K562 (cell line): ENCODE results near the gene MRPS15. TPM values are rescaled to one million over a fixed set of nuclear protein-coding genes. Genes with fewer than 3 reads are reported as not detected.

Source experiments
- ATAC-seq: fragments of 200-7000 bp; cut with Tn5 transposase; 3 replicates; pipeline ENCODE4 v1.9.1; 2020; ENCODE audit warnings: moderate library complexity
- BruUV-seq: library from RNA; stranded (reverse); fragments of 400-500 nt; replicated peaks from 2 replicates; lab custom pipeline; 2021; lab: Mats Ljungman, UMichigan
- CTCF ChIA-PET: fragments of 300-600 bp; formaldehyde crosslinking; extraction: SDS; loops from one replicate; lab custom pipeline; 2021; ENCODE audit warnings: low intra/inter-chr PET ratio; lab: Yijun Ruan, JAX
- POLR2A ChIA-PET: fragments of 300-600, 350-650 bp; sonication (Branson Sonifier 250); formaldehyde crosslinking; extraction: SDS; loops from one replicate; lab custom pipeline; 2021; ENCODE audit warnings: antibody characterized with exemption, inconsistent platforms; lab: Yijun Ruan, JAX
- DNase-seq, 4 experiments: peaks; one replicate each; pipeline versions ENCODE4 v3.0.0 to v3.0.0-alpha.2; 2011 to 2018; ENCODE audit warnings: low spot score in 3 of 4, mixed read lengths in 3 of 4; ENCODE audit errors: extremely low read depth in 1 of 4
- FAIRE-seq: peaks from 2 replicates; lab custom pipeline; 2011; peaks lifted over from hg19 to GRCh38; lab: Jason Lieb, UNC
- H2AFZ ChIP-seq: 2 replicates; pipeline ENCODE4 v1.6.0; 2011; ENCODE audit warnings: low read depth, low read length, control low read depth, inconsistent platforms
- H3K27ac ChIP-seq: fragments of 200-600 bp; 3 replicates; pipeline ENCODE4 v1.8.0; 2011; ENCODE audit warnings: low read depth, mild to moderate bottlenecking, control low read depth, inconsistent platforms, low read length, moderate library complexity, mixed read lengths; ENCODE audit errors: extremely low read depth
- H3K27me3 ChIP-seq, 2 experiments: fragments of 300-600 bp in 1 of 2; 2 replicates in 1 of 2; 3 replicates in 1 of 2; pipeline versions ENCODE4 v1.6.0 to v1.8.0; 2011; ENCODE audit warnings: inconsistent platforms in 2 of 2, low read length in 2 of 2, mild to moderate bottlenecking in 1 of 2, mixed read lengths in 1 of 2, moderate library complexity in 1 of 2; ENCODE audit not compliant: control insufficient read depth in 2 of 2, insufficient read depth in 2 of 2
- H3K36me3 ChIP-seq: fragments of 300-600 bp; 3 replicates; pipeline ENCODE4 v1.8.0; 2011; ENCODE audit warnings: mild to moderate bottlenecking, low read length, inconsistent platforms; ENCODE audit not compliant: control insufficient read depth, insufficient read depth
- H3K4me1 ChIP-seq, 2 experiments: fragments of 200-600 bp in 1 of 2; replicated peaks in 1 of 2; 2 replicates in 1 of 2; 3 replicates in 1 of 2; pipeline versions ENCODE4 v1.5.1 to v1.8.0; 2011; ENCODE audit warnings: inconsistent platforms in 2 of 2, low read length in 2 of 2, mild to moderate bottlenecking in 1 of 2, mixed read lengths in 1 of 2, moderate library complexity in 1 of 2; ENCODE audit not compliant: control insufficient read depth in 2 of 2, insufficient read depth in 2 of 2
- H3K4me2 ChIP-seq: 2 replicates; pipeline ENCODE4 v1.6.1; 2011; ENCODE audit warnings: low read length, control low read depth, inconsistent platforms, mixed read lengths; ENCODE audit not compliant: insufficient read depth
- H3K4me3 ChIP-seq: fragments of 200-600 bp; sonication (generic), shearing (Covaris generic); 2 replicates; pipeline ENCODE4 v1.5.1; 2016; ENCODE audit warnings: control low read depth, inconsistent platforms
- H3K79me2 ChIP-seq: fragments of 200-600 bp; 3 replicates; pipeline ENCODE4 v1.8.0; 2011; ENCODE audit warnings: low read length, inconsistent platforms; ENCODE audit not compliant: control insufficient read depth, insufficient read depth
- H3K9ac ChIP-seq, 2 experiments: 2 replicates each; pipeline versions ENCODE4 v1.6.0 to v1.6.1; 2011; ENCODE audit warnings: low read depth in 2 of 2, low read length in 2 of 2, control low read depth in 1 of 2, inconsistent platforms in 1 of 2, mild to moderate bottlenecking in 1 of 2, mixed read lengths in 1 of 2; ENCODE audit not compliant: insufficient read depth in 1 of 2
- H3K9me1 ChIP-seq: one replicate; pipeline ENCODE4 v1.6.0; 2011; ENCODE audit warnings: inconsistent platforms, mild to moderate bottlenecking, low read length, moderate library complexity; ENCODE audit not compliant: control insufficient read depth, insufficient read depth
- H3K9me3 ChIP-seq: replicated peaks from 2 replicates; pipeline ENCODE4 v1.5.1; 2011; ENCODE audit warnings: low read depth, low read length, inconsistent platforms; ENCODE audit not compliant: control insufficient read depth, insufficient read depth
- H4K20me1 ChIP-seq: replicated peaks from 2 replicates; pipeline ENCODE4 v1.6.1; 2011; ENCODE audit warnings: low read length, inconsistent platforms, mixed read lengths; ENCODE audit not compliant: control insufficient read depth, insufficient read depth
- HIVEP1 ChIP-seq: fragments of 250-450 bp; sonication (Bioruptor Pico); IDR thresholded peaks from 2 replicates; pipeline ENCODE4 v1.4.0; 2020; ENCODE audit warnings: mild to moderate bottlenecking
- HMG20A ChIP-seq: fragments of 450-650 bp; formaldehyde crosslinking; conservative IDR thresholded peaks from 2 replicates; pipeline ENCODE4 v1.4.0; 2020; ENCODE audit warnings: mild to moderate bottlenecking, mixed read lengths
- ILK ChIP-seq: fragments of 450-650 bp; IDR thresholded peaks from 2 replicates; pipeline ENCODE4 v1.6.1; 2016; ENCODE audit warnings: missing genetic modification characterization, low read depth, mild to moderate bottlenecking, missing compliant biosample characterization, moderate library complexity, borderline replicate concordance
- NBN ChIP-seq: fragments of 450-650 bp; IDR thresholded peaks from 2 replicates; pipeline ENCODE4 v1.6.1; 2016; ENCODE audit warnings: low read depth, mild to moderate bottlenecking
- STAT5A ChIP-seq: IDR thresholded peaks from 2 replicates; pipeline ENCODE4 v1.6.1; 2012; ENCODE audit warnings: low read length, inconsistent platforms, borderline replicate concordance
- ZNF174 ChIP-seq: fragments of 250-450 bp; sonication (Bioruptor Pico); IDR thresholded peaks from 2 replicates; pipeline ENCODE4 v1.4.0; 2020; ENCODE audit warnings: mild to moderate bottlenecking
- ZNF583 ChIP-seq: fragments of 250-450 bp; sonication (Bioruptor Pico); IDR thresholded peaks from 2 replicates; pipeline ENCODE4 v1.4.0; 2020
- WGBS: fragments of 100-300 bp; shearing (Covaris generic); methylation state at CpG from one replicate; pipeline ENCODE4 v1.1.6; 2016; ENCODE audit warnings: low coverage, mixed read lengths; ENCODE audit not compliant: insufficient coverage; ENCODE audit errors: missing lambda C conversion rate; 5-methylcytosine and 5-hydroxymethylcytosine counted together
- in situ Hi-C: fragments of 300-500 bp; cut with MboI; formaldehyde crosslinking; loops from 4 replicates; pipeline ENCODE4 v1.15.0; 2018; ENCODE audit warnings: inconsistent platforms, mixed read lengths
- intact Hi-C: fragments of 100-400 bp; cut with micrococcal nuclease; formaldehyde crosslinking; loops from 2 replicates; pipeline ENCODE4 v1.14.2; 2022
- polyA plus RNA-seq, 8 experiments: library from polyadenylated mRNA; depleted of rRNA in 4 of 8; stranded (reverse) in 5 of 8; unstranded in 3 of 8; fragments of >200 nt; fragmentation: Nextera tagmentation in 2 of 8; fragmentation: Illumina TruSeq in 1 of 8; extraction: Ambion mirVana in 2 of 8; extraction: Trizol in 1 of 8; gene quantifications; 2 replicates each; pipeline versions ENCODE4 v1.2.1 to v1.2.3, GENCODE V29; 2011 to 2014; ENCODE audit warnings: inconsistent platforms in 1 of 8, missing spikeins in 1 of 8
- total RNA-seq, 7 experiments: library from RNA; depleted of rRNA in 6 of 7; stranded (reverse); fragments of >200 nt in 6 of 7; fragmentation: Illumina TruSeq in 2 of 7; extraction: Trizol in 2 of 7; gene quantifications; 2 replicates each; pipeline versions ENCODE4 v1.2.1 to v1.2.3, GENCODE V29; 2011 to 2021; ENCODE audit warnings: low replicate concordance in 1 of 7
- TF ChIP-seq, protein P1 (sequence below), 2 experiments: fragments of 450-650 bp; IDR thresholded peaks; 2 replicates each; pipeline ENCODE4 v1.6.1; 2018; ENCODE audit warnings: mild to moderate bottlenecking in 2 of 2, low read depth in 1 of 2; ENCODE audit not compliant: partially characterized antibody in 2 of 2
- TF ChIP-seq, protein P2 (sequence below): sonication (generic); formaldehyde crosslinking; IDR thresholded peaks from 2 replicates; pipeline ENCODE4 v1.8.0; 2022; ENCODE audit warnings: mild to moderate bottlenecking, missing genetic modification reagents

Gene MRPS15
- total and polyA plus RNA-seq, 9 of the 15 experiments (the other 6 are each of a cell fraction or from before 2014, with no cell fraction given), result 62.9 to 286 (median 149) TPM

DNA sequence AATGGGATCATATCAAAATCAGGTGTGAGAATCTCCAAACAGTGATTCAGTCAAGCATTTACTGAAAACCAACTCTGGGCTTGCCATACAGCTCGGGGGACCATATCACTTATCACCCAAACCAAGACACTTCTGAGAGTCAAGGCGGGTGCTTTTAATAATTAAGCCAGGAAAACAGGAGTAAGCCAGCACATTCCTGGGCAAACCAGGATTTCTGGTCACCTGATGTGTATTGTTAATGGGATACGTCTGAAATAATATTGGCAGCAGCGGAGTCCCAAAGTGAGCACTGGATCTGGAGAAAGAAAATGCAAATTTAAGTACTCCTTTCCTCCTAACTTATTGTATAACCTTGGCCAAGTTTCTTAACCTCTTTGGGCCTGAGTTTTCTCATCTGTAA, 31.6 kb downstream of the MRPS15 start (continued):
- TF ChIP-seq, protein P1, sequence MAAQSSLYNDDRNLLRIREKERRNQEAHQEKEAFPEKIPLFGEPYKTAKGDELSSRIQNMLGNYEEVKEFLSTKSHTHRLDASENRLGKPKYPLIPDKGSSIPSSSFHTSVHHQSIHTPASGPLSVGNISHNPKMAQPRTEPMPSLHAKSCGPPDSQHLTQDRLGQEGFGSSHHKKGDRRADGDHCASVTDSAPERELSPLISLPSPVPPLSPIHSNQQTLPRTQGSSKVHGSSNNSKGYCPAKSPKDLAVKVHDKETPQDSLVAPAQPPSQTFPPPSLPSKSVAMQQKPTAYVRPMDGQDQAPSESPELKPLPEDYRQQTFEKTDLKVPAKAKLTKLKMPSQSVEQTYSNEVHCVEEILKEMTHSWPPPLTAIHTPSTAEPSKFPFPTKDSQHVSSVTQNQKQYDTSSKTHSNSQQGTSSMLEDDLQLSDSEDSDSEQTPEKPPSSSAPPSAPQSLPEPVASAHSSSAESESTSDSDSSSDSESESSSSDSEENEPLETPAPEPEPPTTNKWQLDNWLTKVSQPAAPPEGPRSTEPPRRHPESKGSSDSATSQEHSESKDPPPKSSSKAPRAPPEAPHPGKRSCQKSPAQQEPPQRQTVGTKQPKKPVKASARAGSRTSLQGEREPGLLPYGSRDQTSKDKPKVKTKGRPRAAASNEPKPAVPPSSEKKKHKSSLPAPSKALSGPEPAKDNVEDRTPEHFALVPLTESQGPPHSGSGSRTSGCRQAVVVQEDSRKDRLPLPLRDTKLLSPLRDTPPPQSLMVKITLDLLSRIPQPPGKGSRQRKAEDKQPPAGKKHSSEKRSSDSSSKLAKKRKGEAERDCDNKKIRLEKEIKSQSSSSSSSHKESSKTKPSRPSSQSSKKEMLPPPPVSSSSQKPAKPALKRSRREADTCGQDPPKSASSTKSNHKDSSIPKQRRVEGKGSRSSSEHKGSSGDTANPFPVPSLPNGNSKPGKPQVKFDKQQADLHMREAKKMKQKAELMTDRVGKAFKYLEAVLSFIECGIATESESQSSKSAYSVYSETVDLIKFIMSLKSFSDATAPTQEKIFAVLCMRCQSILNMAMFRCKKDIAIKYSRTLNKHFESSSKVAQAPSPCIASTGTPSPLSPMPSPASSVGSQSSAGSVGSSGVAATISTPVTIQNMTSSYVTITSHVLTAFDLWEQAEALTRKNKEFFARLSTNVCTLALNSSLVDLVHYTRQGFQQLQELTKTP (IDR thresholded peaks at IDR 0.05; ENCODE audit: low read depth in 1 of 2, partially characterized antibody in 2 of 2), result no peak
- TF ChIP-seq, protein P2, sequence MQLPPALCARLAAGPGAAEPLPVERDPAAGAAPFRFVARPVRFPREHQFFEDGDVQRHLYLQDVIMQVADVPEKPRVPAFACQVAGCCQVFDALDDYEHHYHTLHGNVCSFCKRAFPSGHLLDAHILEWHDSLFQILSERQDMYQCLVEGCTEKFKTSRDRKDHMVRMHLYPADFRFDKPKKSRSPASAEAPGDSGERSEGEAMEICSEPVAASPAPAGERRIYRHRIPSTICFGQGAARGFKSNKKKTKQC, result no peak
- TF ChIP-seq NBN (no peak), ZNF174 (CRISPR knock-in tag) (no peak)

DNA sequence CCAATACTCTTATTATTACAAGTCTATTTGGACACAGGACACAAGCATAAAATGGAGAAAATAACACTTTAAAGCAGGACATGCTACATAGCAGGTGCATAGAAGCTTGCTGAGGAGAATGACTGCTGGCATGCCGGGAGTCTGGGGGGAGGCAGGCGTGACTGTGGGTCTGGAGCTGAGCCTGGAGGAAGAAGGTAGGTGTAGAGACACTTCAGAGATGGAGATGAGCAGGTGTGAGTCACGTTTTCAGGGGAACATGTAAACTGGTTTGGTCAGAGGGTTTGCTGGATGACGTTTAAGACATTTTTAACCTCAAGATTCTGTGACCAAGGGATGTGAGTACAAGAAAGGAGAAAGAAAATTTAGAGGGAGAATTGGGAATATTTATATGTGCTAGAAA, 38.4 kb downstream of the MRPS15 start:
- TF ChIP-seq ILK (no peak), ZNF583 (CRISPR knock-in tag) (no peak), HIVEP1 (CRISPR knock-in tag) (no peak), HMG20A (CRISPR knock-in tag) (no peak), STAT5A (no peak)
- DNase-seq (no peak), ATAC-seq (no peak), FAIRE-seq (no peak)
- 12% methylated on average over 4 of the region's 4 CpGs for WGBS
- H3K9me1 ChIP-seq, result no peaks in the 10 kb centered on the region
- H3K27me3 ChIP-seq, result 0 out of 5 replicates have a peak, but pooled peaks cover 0 to 2% of the 10 kb centered on the region in 2 experiments
- ChIA-PET POLR2A (interaction anchor here (0.7 kb wide), 1 partner anchor 261 kb away, joined by 4 read pairs; no protein-coding TSS in a partner anchor), CTCF (no interaction called here)
- no peaks in the 10 kb centered on the region for H3K79me2 ChIP-seq
- H3K36me3 ChIP-seq, result no peaks in the 10 kb centered on the region
- in situ Hi-C loops (no loop called here), intact Hi-C loops (loop anchor here (10.0 kb wide), 1 partner anchor 241 kb away; no protein-coding TSS in a partner anchor)
- no peak overlapping the region for H3K4me3 ChIP-seq
- H4K20me1 ChIP-seq, result no peaks in the 10 kb centered on the region
- H3K9me3 ChIP-seq, result no peaks in the 10 kb centered on the region
- H3K4me2 ChIP-seq, result no peak overlapping the region
- no peak overlapping the region for H3K27ac ChIP-seq
- no peak overlapping the region for H3K9ac ChIP-seq
- H2AFZ ChIP-seq, result no peak overlapping the region
- H3K4me1 ChIP-seq, result no peaks in the 10 kb centered on the region; a peak in 1 of 5 replicates
- BruUV-seq, result no TSS peak
